Suprapubic skin (tissue), 4 donors: ENCODE measurements around the gene TMEM91.

Experiments used
- POLR2A ChIP-seq, 2 donors: fragments of 450-650 bp; IDR thresholded peaks; one replicate each; pipeline ENCODE4 v1.6.1; 2017; ENCODE audit warnings: antibody characterized with exemption in 2 of 2, mild to moderate bottlenecking in 2 of 2, moderate library complexity in 2 of 2
- POLR2AphosphoS5 ChIP-seq, 3 donors: sonication (generic); formaldehyde crosslinking; IDR thresholded peaks; one replicate each; pipeline ENCODE4 v1.6.1; 2017; ENCODE audit warnings: antibody characterized with exemption in 3 of 3
- TF ChIP-seq, protein P1 (sequence below), 2 donors: fragments of 200-600 bp in 1 of 2; fragments of 450-650 bp in 1 of 2; sonication (generic) in 1 of 2; IDR thresholded peaks; one replicate each; pipeline ENCODE4 v1.5.1; 2016 to 2019; ENCODE audit warnings: antibody characterized with exemption in 2 of 2, mild to moderate bottlenecking in 1 of 2, moderate library complexity in 1 of 2

DNA sequence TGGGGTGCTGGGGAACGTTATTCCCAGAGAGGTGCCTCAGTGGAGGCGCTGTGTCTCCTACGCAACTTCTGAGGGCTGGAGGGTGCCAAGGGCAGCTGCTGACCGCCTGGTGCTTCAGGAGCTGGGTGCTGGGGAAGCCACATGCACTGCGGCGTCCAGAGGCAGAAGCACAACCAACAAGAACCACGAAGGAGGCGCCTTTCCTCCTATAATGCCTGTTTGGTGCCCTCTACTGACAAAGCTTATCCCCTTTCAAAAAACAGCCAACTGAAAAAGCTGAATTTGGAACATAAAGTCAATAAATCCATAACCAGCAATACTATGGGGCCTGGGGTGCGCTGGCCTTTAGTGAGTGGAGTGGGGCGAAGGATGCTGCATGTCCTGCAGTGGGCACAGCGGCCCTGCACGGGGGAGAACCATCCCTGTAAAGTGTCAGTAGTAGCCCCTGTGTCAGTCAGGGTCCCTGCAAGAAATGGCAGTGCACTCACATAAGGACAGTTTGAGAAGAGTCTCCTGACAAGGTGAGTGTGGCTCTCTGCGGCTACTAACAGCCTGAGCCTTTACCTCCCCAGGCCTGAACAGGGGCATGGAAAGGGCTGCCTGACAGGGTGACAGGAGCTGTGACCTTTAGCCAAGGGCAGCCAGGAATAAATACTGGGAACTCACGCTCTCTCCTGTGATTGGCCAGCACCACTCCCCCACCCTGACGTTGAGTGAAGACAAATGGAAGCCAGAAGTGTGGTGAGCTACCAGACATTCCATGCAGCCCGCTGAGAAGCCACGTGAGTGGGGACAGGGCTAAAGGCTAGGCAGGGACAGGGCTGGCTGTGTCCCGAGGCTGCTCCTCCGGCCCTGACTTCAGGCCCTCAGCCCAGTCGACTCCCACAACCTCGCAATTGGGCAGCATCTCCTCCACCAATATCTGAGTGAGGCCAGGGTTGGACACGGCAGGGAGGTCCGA, 55.4 kb downstream of the TMEM91 start:
- TF ChIP-seq, protein P1, sequence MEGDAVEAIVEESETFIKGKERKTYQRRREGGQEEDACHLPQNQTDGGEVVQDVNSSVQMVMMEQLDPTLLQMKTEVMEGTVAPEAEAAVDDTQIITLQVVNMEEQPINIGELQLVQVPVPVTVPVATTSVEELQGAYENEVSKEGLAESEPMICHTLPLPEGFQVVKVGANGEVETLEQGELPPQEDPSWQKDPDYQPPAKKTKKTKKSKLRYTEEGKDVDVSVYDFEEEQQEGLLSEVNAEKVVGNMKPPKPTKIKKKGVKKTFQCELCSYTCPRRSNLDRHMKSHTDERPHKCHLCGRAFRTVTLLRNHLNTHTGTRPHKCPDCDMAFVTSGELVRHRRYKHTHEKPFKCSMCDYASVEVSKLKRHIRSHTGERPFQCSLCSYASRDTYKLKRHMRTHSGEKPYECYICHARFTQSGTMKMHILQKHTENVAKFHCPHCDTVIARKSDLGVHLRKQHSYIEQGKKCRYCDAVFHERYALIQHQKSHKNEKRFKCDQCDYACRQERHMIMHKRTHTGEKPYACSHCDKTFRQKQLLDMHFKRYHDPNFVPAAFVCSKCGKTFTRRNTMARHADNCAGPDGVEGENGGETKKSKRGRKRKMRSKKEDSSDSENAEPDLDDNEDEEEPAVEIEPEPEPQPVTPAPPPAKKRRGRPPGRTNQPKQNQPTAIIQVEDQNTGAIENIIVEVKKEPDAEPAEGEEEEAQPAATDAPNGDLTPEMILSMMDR (IDR thresholded peaks at IDR 0.05) = no peak
- TF ChIP-seq POLR2AphosphoS5 (IDR thresholded peaks at IDR 0.05) = no peak
- TF ChIP-seq POLR2A (IDR thresholded peaks at IDR 0.05) = no peak
